DND-41 (cell line): ENCODE data around the gene INO80.

Experiments
- ATAC-seq: fragments of 200-7000 bp; cut with Tn5 transposase; 3 replicates; pipeline ENCODE4 v1.9.1; 2021; ENCODE audit warnings: low read depth; ENCODE audit not compliant: insufficient read depth
- DNase-seq: peaks from one replicate; pipeline ENCODE4 v3.0.0-alpha.2; 2020
- H2AFZ ChIP-seq: 2 replicates; pipeline ENCODE4 v1.6.0; 2012; ENCODE audit warnings: low read depth, low read length
- H3K27ac ChIP-seq: 2 replicates; pipeline ENCODE4 v1.5.1; 2012; ENCODE audit warnings: low read length, inconsistent platforms
- H3K27me3 ChIP-seq: fragments of 200-600 bp; sonication (generic); 2 replicates; pipeline ENCODE4 v1.6.0; 2012; ENCODE audit warnings: low read length, mild to moderate bottlenecking, inconsistent platforms; ENCODE audit not compliant: insufficient read depth, poor library complexity
- H3K36me3 ChIP-seq: 2 replicates; pipeline ENCODE4 v1.5.1; 2012; ENCODE audit warnings: low read length, inconsistent platforms; ENCODE audit not compliant: insufficient read depth
- H3K4me1 ChIP-seq: 2 replicates; pipeline ENCODE4 v1.5.1; 2012; ENCODE audit warnings: mild to moderate bottlenecking, low read length; ENCODE audit not compliant: insufficient read depth
- H3K4me2 ChIP-seq: 2 replicates; pipeline ENCODE4 v1.6.0; 2012; ENCODE audit warnings: mild to moderate bottlenecking, moderate library complexity, low read length, inconsistent platforms; ENCODE audit not compliant: insufficient read depth
- H3K4me3 ChIP-seq, 2 experiments: fragments of 200-600 bp in 1 of 2; shearing (Covaris generic) in 1 of 2; 2 replicates each; pipeline ENCODE4 v1.5.1; 2012 to 2016; ENCODE audit warnings: inconsistent platforms in 2 of 2, low read length in 2 of 2, mild to moderate bottlenecking in 2 of 2, low read depth in 1 of 2, moderate library complexity in 1 of 2
- H3K79me2 ChIP-seq: 2 replicates; pipeline ENCODE4 v1.6.0; 2012; ENCODE audit warnings: low read length, inconsistent platforms; ENCODE audit not compliant: insufficient read depth
- H3K9ac ChIP-seq: 2 replicates; pipeline ENCODE4 v1.6.0; 2012; ENCODE audit warnings: low read depth, mild to moderate bottlenecking, inconsistent platforms, low read length, moderate library complexity
- H3K9me3 ChIP-seq: 2 replicates; pipeline ENCODE4 v1.5.1; 2012; ENCODE audit warnings: low read length, moderate library complexity, mild to moderate bottlenecking, inconsistent platforms; ENCODE audit not compliant: insufficient read depth, severe bottlenecking
- H4K20me1 ChIP-seq: 2 replicates; pipeline ENCODE4 v1.6.0; 2012; ENCODE audit warnings: low read length; ENCODE audit not compliant: insufficient read depth
- EZH2 ChIP-seq: IDR thresholded peaks from 3 replicates; pipeline ENCODE4 v1.6.1; 2012; ENCODE audit warnings: borderline replicate concordance, low read depth, mild to moderate bottlenecking, moderate library complexity, low read length, inconsistent platforms; ENCODE audit not compliant: severe bottlenecking
- TF ChIP-seq, protein P1 (sequence below): IDR thresholded peaks from 2 replicates; pipeline ENCODE4 v1.5.1; 2012; ENCODE audit warnings: borderline replicate concordance, low read length, moderate library complexity, mild to moderate bottlenecking; ENCODE audit not compliant: poor library complexity, severe bottlenecking; ENCODE audit errors: extremely low read depth

The INO80 gene

DNA sequence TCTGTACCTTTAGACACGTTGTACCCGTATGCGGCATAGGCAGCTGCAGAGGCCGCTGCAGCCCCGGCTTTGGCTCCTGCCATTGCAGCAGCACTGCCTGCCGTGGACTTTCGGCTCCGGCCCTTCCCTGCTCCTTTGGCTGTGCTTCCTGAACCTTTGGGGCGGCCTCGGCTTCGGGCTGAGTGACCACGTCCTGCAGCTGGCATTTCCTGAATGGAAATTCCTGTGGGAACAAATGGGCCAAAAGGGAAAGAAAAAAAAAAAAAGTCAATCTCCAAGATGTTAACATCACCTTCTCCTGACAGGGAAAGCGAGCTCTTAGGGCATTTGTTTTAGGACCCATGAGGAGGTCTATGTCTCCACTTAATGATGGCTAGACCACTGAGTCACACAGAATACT lies 133.2 kb downstream of the INO80 start:
- no peak for ATAC-seq
- Histone ChIP-seq H3K4me3 (no peak overlapping the region), H2AFZ (no peak overlapping the region), H3K4me1 (no peaks in the 10 kb centered on the region), H3K9me3 (no peaks in the 10 kb centered on the region), H3K4me2 (no peak overlapping the region), H3K27ac (no peak overlapping the region), H3K36me3 (peaks cover 99% of the 10 kb centered on the region), H3K9ac (no peak overlapping the region), H4K20me1 (no peaks in the 10 kb centered on the region), H3K27me3 (no peaks in the 10 kb centered on the region), H3K79me2 (no peaks in the 10 kb centered on the region)
- no peak for DNase-seq
- TF ChIP-seq, protein P1, sequence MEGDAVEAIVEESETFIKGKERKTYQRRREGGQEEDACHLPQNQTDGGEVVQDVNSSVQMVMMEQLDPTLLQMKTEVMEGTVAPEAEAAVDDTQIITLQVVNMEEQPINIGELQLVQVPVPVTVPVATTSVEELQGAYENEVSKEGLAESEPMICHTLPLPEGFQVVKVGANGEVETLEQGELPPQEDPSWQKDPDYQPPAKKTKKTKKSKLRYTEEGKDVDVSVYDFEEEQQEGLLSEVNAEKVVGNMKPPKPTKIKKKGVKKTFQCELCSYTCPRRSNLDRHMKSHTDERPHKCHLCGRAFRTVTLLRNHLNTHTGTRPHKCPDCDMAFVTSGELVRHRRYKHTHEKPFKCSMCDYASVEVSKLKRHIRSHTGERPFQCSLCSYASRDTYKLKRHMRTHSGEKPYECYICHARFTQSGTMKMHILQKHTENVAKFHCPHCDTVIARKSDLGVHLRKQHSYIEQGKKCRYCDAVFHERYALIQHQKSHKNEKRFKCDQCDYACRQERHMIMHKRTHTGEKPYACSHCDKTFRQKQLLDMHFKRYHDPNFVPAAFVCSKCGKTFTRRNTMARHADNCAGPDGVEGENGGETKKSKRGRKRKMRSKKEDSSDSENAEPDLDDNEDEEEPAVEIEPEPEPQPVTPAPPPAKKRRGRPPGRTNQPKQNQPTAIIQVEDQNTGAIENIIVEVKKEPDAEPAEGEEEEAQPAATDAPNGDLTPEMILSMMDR, result no peak
- no peak for TF ChIP-seq EZH2

DNA sequence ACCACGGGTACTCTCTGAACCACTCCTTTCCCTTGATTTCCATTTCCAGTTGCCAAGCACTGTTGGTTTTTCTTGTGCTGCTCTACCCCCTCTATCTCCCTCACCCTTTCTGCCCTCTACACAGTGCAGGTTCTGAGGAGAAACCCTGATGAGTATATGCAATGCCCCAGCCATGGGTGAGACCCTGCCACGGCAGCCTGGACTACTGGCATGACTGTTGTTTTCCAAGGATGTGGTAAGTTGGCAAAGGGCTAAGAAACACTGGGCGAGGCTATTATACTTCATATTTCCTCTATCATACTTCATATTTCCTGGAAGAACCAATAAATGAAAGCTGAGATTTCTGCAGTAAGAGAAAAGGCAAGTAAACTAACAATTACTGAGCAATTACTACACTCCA lies 134.9 kb downstream of the INO80 start:
- no peaks in the 10 kb centered on the region for H4K20me1 ChIP-seq
- no peaks in the 10 kb centered on the region for H3K79me2 ChIP-seq
- no peak overlapping the region for H3K27ac ChIP-seq
- no peak for DNase-seq
- no peaks in the 10 kb centered on the region for H3K27me3 ChIP-seq
- no peak for TF ChIP-seq EZH2
- TF ChIP-seq, protein P1, result no peak
- ATAC-seq, result no peak
- no peak overlapping the region for H3K9ac ChIP-seq
- H3K4me2 ChIP-seq, result no peak overlapping the region
- H3K9me3 ChIP-seq, result no peaks in the 10 kb centered on the region
- H3K4me1 ChIP-seq, result no peaks in the 10 kb centered on the region
- no peak overlapping the region for H3K4me3 ChIP-seq
- H2AFZ ChIP-seq, result no peak overlapping the region
- peaks cover 96% of the 10 kb centered on the region for H3K36me3 ChIP-seq

DNA sequence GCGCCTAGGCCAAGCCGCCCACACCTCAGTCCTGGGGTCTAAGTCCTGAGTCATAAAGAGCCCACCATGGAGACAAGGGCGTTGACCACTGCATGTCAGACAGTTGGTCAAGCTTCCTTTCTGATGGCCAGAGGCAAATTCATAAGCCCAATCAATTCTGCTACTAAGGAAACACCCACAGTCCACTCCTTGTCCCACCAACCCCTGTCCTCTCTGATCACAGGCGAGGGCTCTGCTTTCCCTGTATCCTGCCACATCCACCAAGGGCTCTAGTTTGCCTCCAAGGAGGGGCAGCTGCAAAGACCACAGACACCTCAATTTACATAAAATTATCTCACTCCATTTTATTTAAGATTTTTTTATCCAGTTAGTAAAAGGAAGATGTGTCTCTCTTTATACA lies 137.5 kb downstream of the INO80 start:
- no peak overlapping the region for H3K9ac ChIP-seq
- H2AFZ ChIP-seq, result no peak overlapping the region
- ATAC-seq, result no peak
- H3K36me3 ChIP-seq, result peaks cover 76% of the 10 kb centered on the region
- H3K9me3 ChIP-seq, result no peaks in the 10 kb centered on the region
- no peaks in the 10 kb centered on the region for H4K20me1 ChIP-seq
- no peaks in the 10 kb centered on the region for H3K79me2 ChIP-seq
- no peaks in the 10 kb centered on the region for H3K27me3 ChIP-seq
- H3K27ac ChIP-seq, result no peak overlapping the region
- no peak overlapping the region for H3K4me3 ChIP-seq
- no peak for DNase-seq
- no peak overlapping the region for H3K4me2 ChIP-seq
- H3K4me1 ChIP-seq, result no peaks in the 10 kb centered on the region
- TF ChIP-seq, protein P1, result no peak
- TF ChIP-seq EZH2, result no peak

DNA sequence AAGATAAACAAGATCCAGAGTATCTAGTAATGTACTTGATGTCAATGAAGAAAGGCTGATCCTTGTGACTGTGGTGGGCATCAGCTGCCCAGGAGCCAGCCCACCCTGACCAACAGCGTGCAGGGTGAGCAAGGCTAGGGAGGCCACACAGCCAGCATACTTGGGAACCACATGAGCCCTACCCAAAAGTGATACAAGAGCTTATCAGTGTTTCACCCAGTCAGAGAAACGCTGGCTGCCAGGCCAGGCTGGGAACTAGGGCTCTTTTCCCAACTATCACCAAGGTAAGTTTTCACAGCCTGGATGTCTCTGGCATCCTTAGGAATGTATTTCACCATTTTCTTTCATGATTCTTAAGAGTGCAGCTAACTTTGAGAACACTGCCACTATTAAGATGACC lies 137.9 kb downstream of the INO80 start:
- peaks cover 72% of the 10 kb centered on the region for H3K36me3 ChIP-seq

More for the DNA sequence above, 137.9 kb downstream of the INO80 start:
- Histone ChIP-seq H3K27ac (no peak overlapping the region), H2AFZ (no peak overlapping the region), H3K27me3 (no peaks in the 10 kb centered on the region), H3K9me3 (no peaks in the 10 kb centered on the region), H3K4me2 (no peak overlapping the region), H3K79me2 (no peaks in the 10 kb centered on the region), H3K9ac (no peak overlapping the region), H4K20me1 (no peaks in the 10 kb centered on the region), H3K4me1 (no peaks in the 10 kb centered on the region), H3K4me3 (no peak overlapping the region)
- TF ChIP-seq, protein P1, result no peak
- no peak for TF ChIP-seq EZH2
- ATAC-seq, result no peak
- DNase-seq, result no peak
